ENCODE measurements around the gene ANKRD10.
"Not testable (repeated sequence)": the region's sequence is repeated elsewhere in the genome, so short reads cannot be mapped to it uniquely, and the experiment has no call there.

The ANKRD10 gene

DNA sequence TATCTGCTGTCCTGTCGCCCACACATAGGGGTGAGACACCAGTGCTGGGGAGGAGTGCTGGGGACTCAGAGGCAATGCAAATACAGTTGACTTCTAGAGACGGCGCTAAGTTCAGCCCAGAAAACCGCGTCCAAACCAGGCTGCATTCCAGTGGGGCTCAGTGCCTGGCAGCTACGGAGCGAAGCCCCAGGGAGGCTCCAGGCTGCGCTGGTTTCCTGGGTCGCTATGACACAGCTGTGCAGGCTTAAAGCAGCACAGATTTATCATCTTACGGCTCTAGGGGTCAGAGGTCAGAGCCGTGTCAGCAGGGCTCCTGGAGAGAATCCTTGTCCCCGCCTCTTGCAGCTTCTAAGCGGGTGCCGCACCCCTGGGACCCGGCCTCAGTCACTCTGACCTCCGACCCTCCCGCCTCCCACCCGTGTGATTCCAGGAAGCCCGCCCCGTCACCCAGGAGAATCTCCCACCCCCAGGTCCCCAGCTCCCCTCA is 61.6 kb downstream of the ANKRD10 start:
- no peak overlapping the region for H3K27ac ChIP-seq (ENCODE audit: low read depth, low read length)
- no peaks in the 10 kb centered on the region for H3K27me3 ChIP-seq (ENCODE audit: control insufficient read depth in 1 of 2, insufficient read depth in 2 of 2, low read length in 2 of 2)
- no peak overlapping the region for H3K4me3 ChIP-seq (ENCODE audit: low read depth in 1 of 2, low read length in 2 of 2)
- H3K36me3 ChIP-seq (ENCODE audit: insufficient read depth, low read length), result no peaks in the 10 kb centered on the region
- H3K4me1 ChIP-seq (ENCODE audit: insufficient read depth, low read length), result no peaks in the 10 kb centered on the region
- no peaks in the 10 kb centered on the region for H3K9me3 ChIP-seq (ENCODE audit: low read length)
- H3K9ac ChIP-seq (ENCODE audit: low read length), result no peak overlapping the region

- H3K36me3 ChIP-seq (ENCODE audit: insufficient read depth, low read length), result no peaks in the 10 kb centered on the region
Measured at GRCh38 chr13:110850840-110851239, 64.0 kb downstream of the ANKRD10 start.

GRCh38 chr13:110850006-110850405 is 64.9 kb downstream of the ANKRD10 start:
- H3K9ac ChIP-seq (ENCODE audit: low read length), result no peak overlapping the region
- H3K4me3 ChIP-seq (ENCODE audit: low read depth in 1 of 2, low read length in 2 of 2), result no peak overlapping the region
- H3K27ac ChIP-seq (ENCODE audit: low read depth, low read length), result no peak overlapping the region
- H3K4me1 ChIP-seq (ENCODE audit: insufficient read depth, low read length), result no peaks in the 10 kb centered on the region
- H3K36me3 ChIP-seq (ENCODE audit: insufficient read depth, low read length), result no peaks in the 10 kb centered on the region
- H3K9me3 ChIP-seq (ENCODE audit: low read length), result no peaks in the 10 kb centered on the region
- H3K27me3 ChIP-seq (ENCODE audit: control insufficient read depth in 1 of 2, insufficient read depth in 2 of 2, low read length in 2 of 2), result no peaks in the 10 kb centered on the region

More at GRCh38 chr13:110850840-110851239, 64.0 kb downstream of the ANKRD10 start:
- no peak overlapping the region for H3K4me3 ChIP-seq (ENCODE audit: low read depth in 1 of 2, low read length in 2 of 2)
- no peaks in the 10 kb centered on the region for H3K4me1 ChIP-seq (ENCODE audit: insufficient read depth, low read length)
- no peak overlapping the region for H3K9ac ChIP-seq (ENCODE audit: low read length)
- no peaks in the 10 kb centered on the region for H3K27me3 ChIP-seq (ENCODE audit: control insufficient read depth in 1 of 2, insufficient read depth in 2 of 2, low read length in 2 of 2)
- H3K27ac ChIP-seq (ENCODE audit: low read depth, low read length), result no peak overlapping the region
- no peaks in the 10 kb centered on the region for H3K9me3 ChIP-seq (ENCODE audit: low read length)

DNA sequence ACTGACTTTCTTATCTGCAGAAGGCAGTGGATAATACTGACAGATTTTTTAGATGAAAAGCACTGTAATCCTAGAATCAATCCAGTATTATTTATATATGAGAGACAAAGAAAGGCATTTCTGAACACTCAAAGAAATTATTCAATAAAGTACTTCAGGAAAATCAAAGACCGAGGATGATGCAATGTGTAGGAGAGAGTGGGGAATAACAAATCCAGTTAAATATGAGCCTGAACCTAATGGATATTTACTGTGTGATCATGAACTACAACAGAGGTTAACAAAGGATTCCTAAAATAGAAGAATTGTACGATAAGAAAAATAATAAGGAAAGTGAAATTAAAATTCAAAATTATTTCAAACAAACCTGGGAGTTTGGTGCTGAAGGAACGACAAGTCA is 69.3 kb downstream of the ANKRD10 start:
- no peaks in the 10 kb centered on the region for H3K4me1 ChIP-seq (ENCODE audit: insufficient read depth, low read length)
- no peak overlapping the region for H3K4me3 ChIP-seq (ENCODE audit: low read depth in 1 of 2, low read length in 2 of 2)
- H3K36me3 ChIP-seq (ENCODE audit: insufficient read depth, low read length), result no peaks in the 10 kb centered on the region
- H3K27ac ChIP-seq (ENCODE audit: low read depth, low read length), result no peak overlapping the region
- H3K9ac ChIP-seq (ENCODE audit: low read length), result no peak overlapping the region
- no peaks in the 10 kb centered on the region for H3K9me3 ChIP-seq (ENCODE audit: low read length)
- H3K27me3 ChIP-seq (ENCODE audit: control insufficient read depth in 1 of 2, insufficient read depth in 2 of 2, low read length in 2 of 2), result no peaks in the 10 kb centered on the region

- Histone ChIP-seq H3K4me3 (ENCODE audit: low read depth in 1 of 2, low read length in 2 of 2) (no peak overlapping the region), H3K27me3 (ENCODE audit: control insufficient read depth in 1 of 2, insufficient read depth in 2 of 2, low read length in 2 of 2) (no peaks in the 10 kb centered on the region), H3K27ac (ENCODE audit: low read depth, low read length) (no peak overlapping the region), H3K9me3 (ENCODE audit: low read length) (no peaks in the 10 kb centered on the region), H3K4me1 (ENCODE audit: insufficient read depth, low read length) (no peaks in the 10 kb centered on the region), H3K9ac (ENCODE audit: low read length) (no peak overlapping the region), H3K36me3 (ENCODE audit: insufficient read depth, low read length) (no peaks in the 10 kb centered on the region)
Measured at GRCh38 chr13:110841846-110842245, 73.0 kb downstream of the ANKRD10 start.

GRCh38 chr13:110841406-110841805 is 73.5 kb downstream of the ANKRD10 start:
- H3K36me3 ChIP-seq (ENCODE audit: insufficient read depth, low read length), result no peaks in the 10 kb centered on the region
- H3K9ac ChIP-seq (ENCODE audit: low read length), result no peak overlapping the region
- H3K27me3 ChIP-seq (ENCODE audit: control insufficient read depth in 1 of 2, insufficient read depth in 2 of 2, low read length in 2 of 2), result no peaks in the 10 kb centered on the region
- H3K4me1 ChIP-seq (ENCODE audit: insufficient read depth, low read length), result no peaks in the 10 kb centered on the region
- no peaks in the 10 kb centered on the region for H3K9me3 ChIP-seq (ENCODE audit: low read length)
- H3K27ac ChIP-seq (ENCODE audit: low read depth, low read length), result no peak overlapping the region
- H3K4me3 ChIP-seq (ENCODE audit: low read depth in 1 of 2, low read length in 2 of 2), result no peak overlapping the region

DNA sequence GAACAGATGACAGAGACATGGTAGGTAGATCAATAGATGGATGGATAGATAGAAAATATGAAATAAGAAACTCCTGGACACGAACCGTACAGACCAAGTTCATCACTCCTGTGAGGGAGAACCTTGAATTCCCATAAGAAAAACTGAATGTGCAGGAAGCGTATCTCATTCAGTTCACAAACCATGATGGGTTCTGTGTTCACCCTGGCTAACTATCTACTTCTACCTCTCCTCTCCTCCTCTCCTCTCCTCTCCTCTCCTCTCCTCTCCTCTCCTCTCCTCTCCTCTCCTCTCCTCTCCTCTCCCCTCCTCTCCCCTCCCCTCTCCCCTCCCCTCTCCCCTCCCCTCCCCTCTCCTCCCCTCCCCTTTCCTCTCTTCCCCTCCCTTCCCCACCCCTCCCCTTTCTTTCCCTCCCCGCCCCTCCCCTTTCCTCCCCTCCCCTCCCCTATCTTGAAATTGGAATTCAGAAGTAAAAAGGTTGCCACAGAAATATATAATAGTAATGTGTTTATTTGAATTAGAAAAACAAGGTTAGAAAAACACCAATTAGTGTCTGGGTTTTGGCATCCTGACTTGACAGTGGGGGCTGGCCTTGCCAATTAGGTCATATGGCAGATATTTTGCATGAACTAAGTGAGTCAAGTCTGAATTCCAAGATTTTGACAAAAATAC is 75.9 kb downstream of the ANKRD10 start:
- Histone ChIP-seq H3K27me3 (ENCODE audit: control insufficient read depth in 1 of 2, insufficient read depth in 2 of 2, low read length in 2 of 2) (no peaks in the 10 kb centered on the region), H3K27ac (ENCODE audit: low read depth, low read length) (no peak overlapping the region), H3K4me3 (ENCODE audit: low read depth in 1 of 2, low read length in 2 of 2) (no peak overlapping the region), H3K36me3 (ENCODE audit: insufficient read depth, low read length) (no peaks in the 10 kb centered on the region), H3K9me3 (ENCODE audit: low read length) (no peaks in the 10 kb centered on the region), H3K4me1 (ENCODE audit: insufficient read depth, low read length) (no peaks in the 10 kb centered on the region), H3K9ac (ENCODE audit: low read length) (no peak overlapping the region)

GRCh38 chr13:110838116-110838515 is 76.8 kb downstream of the ANKRD10 start:
- no peak overlapping the region for H3K9ac ChIP-seq (ENCODE audit: low read length)
- no peaks in the 10 kb centered on the region for H3K9me3 ChIP-seq (ENCODE audit: low read length)
- H3K4me3 ChIP-seq (ENCODE audit: low read depth in 1 of 2, low read length in 2 of 2), result no peak overlapping the region
- H3K36me3 ChIP-seq (ENCODE audit: insufficient read depth, low read length), result no peaks in the 10 kb centered on the region
- no peak overlapping the region for H3K27ac ChIP-seq (ENCODE audit: low read depth, low read length)
- H3K4me1 ChIP-seq (ENCODE audit: insufficient read depth, low read length), result no peaks in the 10 kb centered on the region
- H3K27me3 ChIP-seq (ENCODE audit: control insufficient read depth in 1 of 2, insufficient read depth in 2 of 2, low read length in 2 of 2), result no peaks in the 10 kb centered on the region

DNA sequence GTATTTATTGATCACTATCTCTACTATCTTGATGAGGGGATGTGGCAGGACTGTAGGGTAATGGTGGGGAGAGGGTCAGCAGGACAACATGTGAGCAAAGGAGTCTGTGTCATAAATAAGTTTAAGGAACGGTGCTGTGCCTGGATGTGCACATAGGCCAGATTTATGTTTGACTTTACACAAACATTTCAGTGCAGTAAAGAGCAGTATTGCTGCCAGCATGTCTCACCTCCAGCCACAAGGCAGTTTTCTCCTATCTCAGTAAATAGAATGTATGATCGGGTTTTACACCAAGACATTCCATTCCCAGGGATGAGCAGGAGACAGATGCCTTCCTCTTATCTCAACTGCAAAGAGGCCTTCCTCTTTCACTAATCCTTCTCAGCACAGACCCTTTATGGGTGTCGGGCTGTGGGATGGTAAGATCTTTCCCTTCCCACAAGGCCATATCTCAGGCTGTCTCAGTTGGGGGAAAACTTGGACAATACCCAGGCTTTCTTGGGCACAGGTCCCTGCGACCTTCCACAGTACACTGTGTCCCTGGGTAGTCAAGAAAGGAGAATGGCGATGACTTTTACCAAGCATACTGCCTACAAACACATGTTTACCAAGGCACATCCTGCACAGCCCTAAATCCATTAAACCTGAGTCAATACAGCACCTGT is 77.3 kb downstream of the ANKRD10 start:
- H3K4me1 ChIP-seq (ENCODE audit: insufficient read depth, low read length); H3K36me3 ChIP-seq (ENCODE audit: insufficient read depth, low read length); H3K4me3 ChIP-seq (ENCODE audit: low read depth in 1 of 2, low read length in 2 of 2); H3K27ac ChIP-seq (ENCODE audit: low read depth, low read length); H3K27me3 ChIP-seq (ENCODE audit: control insufficient read depth in 1 of 2, insufficient read depth in 2 of 2, low read length in 2 of 2); H3K9me3 ChIP-seq (ENCODE audit: low read length); H3K9ac ChIP-seq (ENCODE audit: low read length): not testable (repeated sequence)

DNA sequence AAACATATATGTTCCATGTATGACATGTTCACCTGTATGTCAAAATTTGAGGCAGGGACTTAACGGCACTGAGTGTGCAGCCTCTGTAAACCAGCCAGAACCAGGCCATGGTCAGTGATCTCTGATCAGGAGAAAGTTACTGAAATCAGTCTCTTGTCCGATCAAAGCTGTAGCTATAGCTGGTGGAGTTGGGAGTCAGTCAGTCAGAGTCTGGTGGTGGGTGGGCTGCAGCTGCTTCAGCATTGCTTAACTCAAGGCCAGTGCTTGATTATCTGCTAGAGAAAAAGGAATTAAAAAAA is 78.3 kb downstream of the ANKRD10 start:
- Histone ChIP-seq H3K36me3 (ENCODE audit: insufficient read depth, low read length) (no peaks in the 10 kb centered on the region), H3K27me3 (ENCODE audit: control insufficient read depth in 1 of 2, insufficient read depth in 2 of 2, low read length in 2 of 2) (no peaks in the 10 kb centered on the region), H3K4me3 (ENCODE audit: low read depth in 1 of 2, low read length in 2 of 2) (no peak overlapping the region), H3K9ac (ENCODE audit: low read length) (no peak overlapping the region), H3K9me3 (ENCODE audit: low read length) (no peaks in the 10 kb centered on the region), H3K27ac (ENCODE audit: low read depth, low read length) (no peak overlapping the region), H3K4me1 (ENCODE audit: insufficient read depth, low read length) (no peaks in the 10 kb centered on the region)

DNA sequence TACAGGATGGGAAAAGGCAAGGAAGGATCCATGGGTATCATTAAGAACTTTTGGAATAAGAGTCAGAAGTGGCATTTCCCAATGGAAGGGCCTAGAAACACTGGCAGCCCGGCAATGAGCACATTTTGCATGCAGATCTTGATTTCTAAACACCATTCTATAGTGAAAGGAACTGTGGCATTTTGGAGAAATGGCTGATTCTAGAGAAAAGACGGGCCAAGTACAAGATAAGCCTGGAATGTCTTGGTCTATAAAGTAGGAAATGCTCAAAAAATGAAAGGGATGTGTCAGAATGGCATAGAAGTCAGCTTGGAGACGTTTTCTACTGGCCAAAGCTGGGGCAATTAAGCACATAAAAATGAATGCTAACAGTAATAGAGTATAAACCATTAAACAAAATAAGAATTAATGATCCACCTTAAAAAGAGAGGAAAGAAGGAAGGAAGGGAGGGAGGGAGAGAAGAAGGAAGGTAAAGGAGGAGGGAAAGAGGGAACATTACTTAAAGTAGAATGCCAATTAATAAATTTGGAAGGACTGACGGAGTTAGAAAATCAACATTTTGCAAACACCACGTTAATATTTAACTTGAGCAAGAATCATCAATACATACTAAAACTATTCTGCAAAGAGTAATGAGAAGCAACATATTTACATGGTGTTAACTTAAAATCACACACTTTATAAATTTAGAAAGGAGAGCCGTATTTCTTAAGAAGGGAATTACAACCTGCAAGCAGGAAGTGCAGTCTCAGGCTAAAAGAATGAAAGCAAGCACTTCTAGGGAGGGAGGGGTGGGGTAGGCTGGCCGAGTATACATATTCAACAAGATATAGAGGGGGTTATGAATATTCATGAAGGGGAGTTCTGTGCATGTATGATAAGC is 78.9 kb downstream of the ANKRD10 start:
- Histone ChIP-seq H3K9ac (ENCODE audit: low read length) (no peak overlapping the region), H3K4me3 (ENCODE audit: low read depth in 1 of 2, low read length in 2 of 2) (no peak overlapping the region), H3K36me3 (ENCODE audit: insufficient read depth, low read length) (no peaks in the 10 kb centered on the region), H3K9me3 (ENCODE audit: low read length) (no peaks in the 10 kb centered on the region), H3K27me3 (ENCODE audit: control insufficient read depth in 1 of 2, insufficient read depth in 2 of 2, low read length in 2 of 2) (no peaks in the 10 kb centered on the region), H3K4me1 (ENCODE audit: insufficient read depth, low read length) (no peaks in the 10 kb centered on the region), H3K27ac (ENCODE audit: low read depth, low read length) (no peak overlapping the region)

All from muscle layer of colon (tissue), 2 donors.